ENCODE measurements around the gene PTPN18.

Gene PTPN18

GRCh38 chr2:130338793-130339345 is 17.0 kb upstream of the PTPN18 start:
- POLR2A ChIA-PET, result no interaction called here
- CTCF ChIA-PET, result no interaction called here
- no peak for DNase-seq (ENCODE audit: extremely low spot score)
- TF ChIP-seq FOXK2 (IDR thresholded peaks at IDR 0.05) (no peak), FOXA1 (IDR thresholded peaks at IDR 0.05) (no peak), LEF1 (IDR thresholded peaks at IDR 0.05; ENCODE audit: borderline replicate concordance) (no peak), NFRKB (IDR thresholded peaks at IDR 0.05) (no peak), PKNOX1 (IDR thresholded peaks at IDR 0.05) (no peak), BHLHE40 (IDR thresholded peaks at IDR 0.05; ENCODE audit: borderline replicate concordance) (no peak), HDGF (IDR thresholded peaks at IDR 0.05; ENCODE audit: borderline replicate concordance) (no peak), SUZ12 (IDR thresholded peaks at IDR 0.05) (no peak), TARDBP (IDR thresholded peaks at IDR 0.05) (no peak), FOXM1 (IDR thresholded peaks at IDR 0.05; ENCODE audit: borderline replicate concordance) (no peak), ELF4 (IDR thresholded peaks at IDR 0.05) (no peak), ZNF384 (IDR thresholded peaks at IDR 0.05) (no peak), CTBP1 (IDR thresholded peaks at IDR 0.05; ENCODE audit: borderline replicate concordance) (no peak), ARNT (IDR thresholded peaks at IDR 0.05) (no peak), L3MBTL2 (conservative IDR thresholded peaks at IDR 0.05) (no peak), SP1 (IDR thresholded peaks at IDR 0.05) (no peak)

GRCh38 chr2:130339885-130340745 is 15.7 kb upstream of the PTPN18 start:
- ChIA-PET POLR2A (interaction anchor here (2.8 to 4.0 kb wide), 2 partner anchors 14 to 159 kb away, joined by 17 to 60 read pairs; partner anchors contain the start of genes PTPN18 and SMPD4), CTCF (no interaction called here)
- no peak for DNase-seq (ENCODE audit: extremely low spot score)
- TF ChIP-seq HDGF (IDR thresholded peaks at IDR 0.05; ENCODE audit: borderline replicate concordance) (no peak), NFRKB (IDR thresholded peaks at IDR 0.05) (no peak), SP1 (IDR thresholded peaks at IDR 0.05) (no peak), FOXK2 (IDR thresholded peaks at IDR 0.05) (no peak), ZNF384 (IDR thresholded peaks at IDR 0.05) (no peak), CTBP1 (IDR thresholded peaks at IDR 0.05; ENCODE audit: borderline replicate concordance) (no peak), LEF1 (IDR thresholded peaks at IDR 0.05; ENCODE audit: borderline replicate concordance) (no peak), ARNT (IDR thresholded peaks at IDR 0.05) (no peak), BHLHE40 (IDR thresholded peaks at IDR 0.05; ENCODE audit: borderline replicate concordance) (no peak), SUZ12 (IDR thresholded peaks at IDR 0.05) (no peak), PKNOX1 (IDR thresholded peaks at IDR 0.05) (no peak), L3MBTL2 (conservative IDR thresholded peaks at IDR 0.05) (no peak), ELF4 (IDR thresholded peaks at IDR 0.05) (no peak), TARDBP (IDR thresholded peaks at IDR 0.05) (no peak), FOXM1 (IDR thresholded peaks at IDR 0.05; ENCODE audit: borderline replicate concordance) (no peak), FOXA1 (IDR thresholded peaks at IDR 0.05) (no peak)

- ChIA-PET CTCF (interaction anchor here (0.9 to 2.1 kb wide), 2 partner anchors 9 to 31 kb away, joined by 3 to 12 read pairs; no protein-coding TSS in a partner anchor), POLR2A (interaction anchor here (1.6 to 4.0 kb wide), 8 partner anchors 9 to 161 kb away, joined by 5 to 60 read pairs (median 8); partner anchors contain the start of genes PTPN18 and SMPD4)
- TF ChIP-seq ARNT (IDR thresholded peaks at IDR 0.05) (no peak), HDGF (IDR thresholded peaks at IDR 0.05; ENCODE audit: borderline replicate concordance) (no peak), FOXK2 (IDR thresholded peaks at IDR 0.05) (no peak), SUZ12 (IDR thresholded peaks at IDR 0.05) (no peak), ZNF384 (IDR thresholded peaks at IDR 0.05) (no peak), BHLHE40 (IDR thresholded peaks at IDR 0.05; ENCODE audit: borderline replicate concordance) (no peak), NFRKB (IDR thresholded peaks at IDR 0.05) (no peak), FOXM1 (IDR thresholded peaks at IDR 0.05; ENCODE audit: borderline replicate concordance) (no peak), PKNOX1 (IDR thresholded peaks at IDR 0.05) (no peak), FOXA1 (IDR thresholded peaks at IDR 0.05) (no peak), CTBP1 (IDR thresholded peaks at IDR 0.05; ENCODE audit: borderline replicate concordance) (no peak), TARDBP (IDR thresholded peaks at IDR 0.05) (no peak), SP1 (IDR thresholded peaks at IDR 0.05) (no peak), L3MBTL2 (conservative IDR thresholded peaks at IDR 0.05) (no peak)
- no peak for DNase-seq (ENCODE audit: extremely low spot score)
These were observed 14.3 kb upstream of the PTPN18 start for GRCh38 chr2:130341562-130342019.

GRCh38 chr2:130342020-130342532 is 13.8 kb upstream of the PTPN18 start:
- no peak for TF ChIP-seq ELF4 (IDR thresholded peaks at IDR 0.05)
- no peak for TF ChIP-seq FOXA1 (IDR thresholded peaks at IDR 0.05)
- no peak for TF ChIP-seq TARDBP (IDR thresholded peaks at IDR 0.05)
- no peak for TF ChIP-seq ZNF384 (IDR thresholded peaks at IDR 0.05)
- no peak for TF ChIP-seq CTBP1 (IDR thresholded peaks at IDR 0.05; ENCODE audit: borderline replicate concordance)
- TF ChIP-seq LEF1 (IDR thresholded peaks at IDR 0.05; ENCODE audit: borderline replicate concordance), result no peak
- POLR2A ChIA-PET, result interaction anchor here (0.7 to 4.0 kb wide), 12 partner anchors 8 to 183 kb away, joined by 3 to 60 read pairs (median 6); partner anchors contain the start of genes PTPN18 and SMPD4
- peak; percentile 81 for DNase-seq (ENCODE audit: extremely low spot score)
- CTCF ChIA-PET, result interaction anchor here (0.9 to 2.1 kb wide), 2 partner anchors 9 to 31 kb away, joined by 3 to 12 read pairs; no protein-coding TSS in a partner anchor

All from HEK293T (cell line).